ENCODE data around the gene KLF9. TPM values are rescaled to one million over a fixed set of nuclear protein-coding genes. Genes with fewer than 3 reads are reported as not detected.

Gene KLF9
- total RNA-seq, 1 donor from 2014 or later = 52.8 TPM

- peak overlapping the region; percentile 88 for H3K4me3 ChIP-seq
- H3K9me3 ChIP-seq (replicated peaks) = no peaks in the 10 kb centered on the region
- peak overlapping the region; percentile 70 for H3K27ac ChIP-seq (replicated peaks)
- H3K36me3 ChIP-seq = no peaks in the 10 kb centered on the region
- H3K27me3 ChIP-seq (ENCODE audit: low read depth) = no peaks in the 10 kb centered on the region
- H3K4me1 ChIP-seq = peaks cover 96% of the 10 kb centered on the region
- no peak for DNase-seq
- intact Hi-C loops (cut with micrococcal nuclease) = loop anchor here (10.0 kb wide), 1 partner anchor 52 kb away; no protein-coding TSS in a partner anchor
- TF ChIP-seq CTCF (IDR thresholded peaks at IDR 0.05; ENCODE audit: borderline replicate concordance) = no peak
Observed at GRCh38 chr9:70407081-70407503, 7.4 kb downstream of the KLF9 start.

GRCh38 chr9:70406434-70406862, 8.0 kb downstream of the KLF9 start:
- Histone ChIP-seq H3K27ac (replicated peaks) (peak overlapping the region; percentile 70), H3K36me3 (no peaks in the 10 kb centered on the region), H3K27me3 (ENCODE audit: low read depth) (no peaks in the 10 kb centered on the region), H3K4me3 (peak overlapping the region; percentile 88), H3K9me3 (replicated peaks) (no peaks in the 10 kb centered on the region), H3K4me1 (peaks cover 99% of the 10 kb centered on the region)
- TF ChIP-seq CTCF (IDR thresholded peaks at IDR 0.05; ENCODE audit: borderline replicate concordance) = no peak
- no peak for DNase-seq
- intact Hi-C loops (cut with micrococcal nuclease) = loop anchor here (10.0 kb wide), 1 partner anchor 52 kb away; no protein-coding TSS in a partner anchor

- peaks cover 100% of the 10 kb centered on the region for H3K4me1 ChIP-seq
- H3K27ac ChIP-seq (replicated peaks) = peak overlapping the region; percentile 70
- DNase-seq = no peak
- no peaks in the 10 kb centered on the region for H3K9me3 ChIP-seq (replicated peaks)
- intact Hi-C loops (cut with micrococcal nuclease) = loop anchor here (10.0 kb wide), 1 partner anchor 51 kb away; no protein-coding TSS in a partner anchor
- H3K4me3 ChIP-seq = peak overlapping the region; percentile 88
- H3K27me3 ChIP-seq (ENCODE audit: low read depth) = no peaks in the 10 kb centered on the region
- no peak for TF ChIP-seq CTCF (IDR thresholded peaks at IDR 0.05; ENCODE audit: borderline replicate concordance)
- H3K36me3 ChIP-seq = no peaks in the 10 kb centered on the region
Observed at GRCh38 chr9:70405808-70406433, 8.5 kb downstream of the KLF9 start.

GRCh38 chr9:70404261-70404660, 10.2 kb downstream of the KLF9 start:
- no peaks in the 10 kb centered on the region for H3K27me3 ChIP-seq (ENCODE audit: low read depth)
- peak overlapping the region; percentile 88 for H3K4me3 ChIP-seq
- DNase-seq = no peak
- TF ChIP-seq CTCF (IDR thresholded peaks at IDR 0.05; ENCODE audit: borderline replicate concordance) = no peak
- H3K9me3 ChIP-seq (replicated peaks) = no peaks in the 10 kb centered on the region
- intact Hi-C loops (cut with micrococcal nuclease) = loop anchor here (10.0 kb wide), 1 partner anchor 49 kb away; no protein-coding TSS in a partner anchor
- peak overlapping the region; percentile 70 for H3K27ac ChIP-seq (replicated peaks)
- peaks cover 100% of the 10 kb centered on the region for H3K4me1 ChIP-seq
- H3K36me3 ChIP-seq = no peaks in the 10 kb centered on the region

GRCh38 chr9:70403618-70404025, 10.8 kb downstream of the KLF9 start:
- H3K9me3 ChIP-seq (replicated peaks) = no peaks in the 10 kb centered on the region
- peak overlapping the region; percentile 88 for H3K4me3 ChIP-seq
- intact Hi-C loops (cut with micrococcal nuclease) = loop anchor here (10.0 kb wide), 1 partner anchor 49 kb away; no protein-coding TSS in a partner anchor
- peaks cover 100% of the 10 kb centered on the region for H3K4me1 ChIP-seq
- H3K27me3 ChIP-seq (ENCODE audit: low read depth) = no peaks in the 10 kb centered on the region
- no peaks in the 10 kb centered on the region for H3K36me3 ChIP-seq
- DNase-seq = no peak
- H3K27ac ChIP-seq (replicated peaks) = peak overlapping the region; percentile 70
- no peak for TF ChIP-seq CTCF (IDR thresholded peaks at IDR 0.05; ENCODE audit: borderline replicate concordance)
